22Rv1 (cell line): Measurements from ENCODE around the gene TFAP2C.

Experiments
- ZFX ChIP-seq: fragments of 450-650 bp; IDR thresholded peaks from 2 replicates; pipeline ENCODE4 v1.6.1; 2017; ENCODE audit warnings: antibody characterized with exemption, borderline replicate concordance
- TF ChIP-seq, protein P1 (sequence below): fragments of 450-650 bp; IDR thresholded peaks from 2 replicates; pipeline ENCODE4 v1.5.1; 2017; ENCODE audit warnings: mild to moderate bottlenecking

DNA sequence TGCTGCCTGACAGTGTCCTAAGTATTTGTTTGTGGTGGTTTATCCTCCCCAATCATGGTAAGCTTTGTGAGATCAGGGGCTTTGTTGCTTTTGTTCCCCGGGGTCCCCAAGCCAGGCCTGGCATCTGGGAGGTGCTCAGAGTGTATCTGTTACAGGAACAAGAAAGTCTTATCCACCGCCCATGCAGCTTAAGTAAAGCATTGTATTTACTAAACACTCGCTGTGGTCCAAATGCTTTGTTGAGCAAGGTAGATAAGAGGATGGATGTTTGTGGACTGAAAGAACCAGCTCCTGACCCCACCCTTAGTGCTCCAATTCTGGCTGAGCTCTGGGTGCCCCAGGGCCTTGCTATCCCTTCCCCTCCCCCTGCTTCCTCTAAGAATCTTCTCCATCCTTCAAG lies 19.8 kb upstream of the TFAP2C start:
- TF ChIP-seq, protein P1, sequence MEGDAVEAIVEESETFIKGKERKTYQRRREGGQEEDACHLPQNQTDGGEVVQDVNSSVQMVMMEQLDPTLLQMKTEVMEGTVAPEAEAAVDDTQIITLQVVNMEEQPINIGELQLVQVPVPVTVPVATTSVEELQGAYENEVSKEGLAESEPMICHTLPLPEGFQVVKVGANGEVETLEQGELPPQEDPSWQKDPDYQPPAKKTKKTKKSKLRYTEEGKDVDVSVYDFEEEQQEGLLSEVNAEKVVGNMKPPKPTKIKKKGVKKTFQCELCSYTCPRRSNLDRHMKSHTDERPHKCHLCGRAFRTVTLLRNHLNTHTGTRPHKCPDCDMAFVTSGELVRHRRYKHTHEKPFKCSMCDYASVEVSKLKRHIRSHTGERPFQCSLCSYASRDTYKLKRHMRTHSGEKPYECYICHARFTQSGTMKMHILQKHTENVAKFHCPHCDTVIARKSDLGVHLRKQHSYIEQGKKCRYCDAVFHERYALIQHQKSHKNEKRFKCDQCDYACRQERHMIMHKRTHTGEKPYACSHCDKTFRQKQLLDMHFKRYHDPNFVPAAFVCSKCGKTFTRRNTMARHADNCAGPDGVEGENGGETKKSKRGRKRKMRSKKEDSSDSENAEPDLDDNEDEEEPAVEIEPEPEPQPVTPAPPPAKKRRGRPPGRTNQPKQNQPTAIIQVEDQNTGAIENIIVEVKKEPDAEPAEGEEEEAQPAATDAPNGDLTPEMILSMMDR: no peak
- no peak for TF ChIP-seq ZFX
